Caco-2 (cell line): ENCODE data around the gene RNF166. TPM values are rescaled to one million over a fixed set of nuclear protein-coding genes. Genes with fewer than 3 reads are reported as not detected.
A peak's percentile ranks its signal among the peaks of the same experiment; 100 is the strongest.

ENCODE experiments used
- BruUV-seq: library from RNA; stranded (reverse); fragments of 400-500 nt; replicated peaks from 2 replicates; lab custom pipeline; 2021; lab: Mats Ljungman, UMichigan
- CTCF ChIA-PET: fragments of 300-600 bp; sonication (Branson Sonifier 250); formaldehyde crosslinking; loops from one replicate; lab custom pipeline; 2022; ENCODE audit warnings: antibody characterized with exemption; lab: Charles Lee
- POLR2A ChIA-PET: fragments of 300-600 bp; sonication (Branson Sonifier 250); formaldehyde crosslinking; loops from one replicate; lab custom pipeline; 2022; ENCODE audit warnings: antibody characterized with exemption; lab: Charles Lee
- DNase-seq, 2 experiments: peaks; one replicate each; pipeline versions ENCODE4 v3.0.0 to v3.0.0-alpha.2; 2020 to 2022
- H3K27me3 ChIP-seq: replicated peaks from 2 replicates; pipeline ENCODE4 v1.6.0; 2011; ENCODE audit warnings: low read length; ENCODE audit not compliant: control insufficient read depth, insufficient read depth
- H3K36me3 ChIP-seq: 2 replicates; pipeline ENCODE4 v1.5.1; 2011; ENCODE audit warnings: low read length; ENCODE audit not compliant: control insufficient read depth, insufficient read depth
- H3K4me1 ChIP-seq: fragments of 250-450 bp; sonication (Bioruptor Pico); 2 replicates; pipeline ENCODE4 v1.5.1; 2020; ENCODE audit warnings: mild to moderate bottlenecking
- H3K4me3 ChIP-seq: 2 replicates; pipeline ENCODE4 v1.5.1; 2011; ENCODE audit warnings: low read depth, mild to moderate bottlenecking, control low read depth, low read length
- H3K9me3 ChIP-seq: fragments of 250-450 bp; sonication (Bioruptor Pico); 2 replicates; pipeline ENCODE4 v1.5.1; 2020; ENCODE audit warnings: mild to moderate bottlenecking, moderate library complexity
- H3K27ac Mint-ChIP-seq: one replicate; pipeline ENCODE4 v1.8.0; 2022; ENCODE audit warnings: mixed read lengths; ENCODE audit not compliant: unreplicated experiment
- H3K27me3 Mint-ChIP-seq: one replicate; pipeline ENCODE4 v1.8.0; 2022; ENCODE audit warnings: mixed read lengths; ENCODE audit not compliant: insufficient read depth, unreplicated experiment
- H3K36me3 Mint-ChIP-seq: one replicate; pipeline ENCODE4 v1.8.0; 2022; ENCODE audit warnings: mild to moderate bottlenecking, mixed read lengths; ENCODE audit not compliant: insufficient read depth, unreplicated experiment
- H3K4me1 Mint-ChIP-seq: one replicate; pipeline ENCODE4 v1.8.0; 2022; ENCODE audit warnings: low read depth, mixed read lengths; ENCODE audit not compliant: unreplicated experiment
- H3K4me3 Mint-ChIP-seq: one replicate; pipeline ENCODE4 v1.8.0; 2022; ENCODE audit warnings: mild to moderate bottlenecking, moderate library complexity, mixed read lengths; ENCODE audit not compliant: unreplicated experiment
- H3K9me3 Mint-ChIP-seq: one replicate; pipeline ENCODE4 v1.8.0; 2022; ENCODE audit warnings: mixed read lengths; ENCODE audit not compliant: unreplicated experiment
- intact Hi-C: fragments of 100-400 bp; cut with micrococcal nuclease; formaldehyde crosslinking; loops from one replicate; pipeline ENCODE4 v1.10.0; 2022; ENCODE audit not compliant: unreplicated experiment
- total RNA-seq: library from RNA; stranded (reverse); gene quantifications from 2 replicates; pipeline ENCODE4 v1.2.3, GENCODE V29; 2022
- TF ChIP-seq, protein P1 (sequence below), 2 experiments: fragments of 200-600 bp in 1 of 2; IDR thresholded peaks; 1 replicate in 1 of 2; 2 replicates in 1 of 2; pipeline versions ENCODE4 v1.5.1 to v1.8.0; 2011 to 2022; ENCODE audit warnings: antibody characterized with exemption in 1 of 2, control low read depth in 1 of 2, inconsistent platforms in 1 of 2, low read depth in 1 of 2, low read length in 1 of 2, mild to moderate bottlenecking in 1 of 2, moderate library complexity in 1 of 2; ENCODE audit not compliant: insufficient read depth in 1 of 2, severe bottlenecking in 1 of 2, unreplicated experiment in 1 of 2

RNF166 gene
- total RNA-seq, 1 experiment from 2014 or later = 37.3 TPM

DNA sequence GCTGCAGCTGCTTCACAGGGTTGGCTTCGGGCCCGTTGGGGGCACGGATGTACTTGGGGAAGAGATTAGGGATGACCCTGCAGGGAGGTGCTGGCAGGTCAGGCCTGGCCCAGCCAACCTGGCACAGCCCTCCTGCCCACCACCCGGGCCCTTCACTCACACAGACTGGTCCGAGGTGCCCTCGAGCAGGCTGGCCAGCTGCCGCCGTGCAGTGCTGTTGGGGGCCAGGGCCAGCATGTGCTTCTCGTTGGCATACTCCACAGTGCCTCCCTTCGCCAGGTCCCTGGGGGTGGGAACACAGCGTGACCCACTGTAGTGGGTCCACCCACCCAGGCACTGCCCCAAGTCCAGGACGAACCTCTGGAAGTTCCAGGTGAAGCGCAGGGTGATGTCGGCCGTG is 10.0 kb upstream of the RNF166 start:
- Histone ChIP-seq H3K4me3 (no peak overlapping the region), H3K27me3 (no peaks in the 10 kb centered on the region), H3K4me1 (no peaks in the 10 kb centered on the region), H3K9me3 (no peaks in the 10 kb centered on the region), H3K36me3 (peaks cover 3% of the 10 kb centered on the region; the same call in 1 of the 2 replicates)
- intact Hi-C loops = no loop called here
- no TSS peak for BruUV-seq
- H3K4me3 Mint-ChIP-seq = no peak overlapping the region
- peaks cover 86% of the 10 kb centered on the region for H3K36me3 Mint-ChIP-seq
- ChIA-PET POLR2A (no interaction called here), CTCF (interaction anchor here (1.9 kb wide), 1 partner anchor 21 kb away, joined by 8 read pairs; no protein-coding TSS in a partner anchor)
- H3K27me3 Mint-ChIP-seq = no peaks in the 10 kb centered on the region
- no peaks in the 10 kb centered on the region for H3K4me1 Mint-ChIP-seq
- no peaks in the 10 kb centered on the region for H3K9me3 Mint-ChIP-seq
- no peak overlapping the region for H3K27ac Mint-ChIP-seq
- TF ChIP-seq, protein P1, sequence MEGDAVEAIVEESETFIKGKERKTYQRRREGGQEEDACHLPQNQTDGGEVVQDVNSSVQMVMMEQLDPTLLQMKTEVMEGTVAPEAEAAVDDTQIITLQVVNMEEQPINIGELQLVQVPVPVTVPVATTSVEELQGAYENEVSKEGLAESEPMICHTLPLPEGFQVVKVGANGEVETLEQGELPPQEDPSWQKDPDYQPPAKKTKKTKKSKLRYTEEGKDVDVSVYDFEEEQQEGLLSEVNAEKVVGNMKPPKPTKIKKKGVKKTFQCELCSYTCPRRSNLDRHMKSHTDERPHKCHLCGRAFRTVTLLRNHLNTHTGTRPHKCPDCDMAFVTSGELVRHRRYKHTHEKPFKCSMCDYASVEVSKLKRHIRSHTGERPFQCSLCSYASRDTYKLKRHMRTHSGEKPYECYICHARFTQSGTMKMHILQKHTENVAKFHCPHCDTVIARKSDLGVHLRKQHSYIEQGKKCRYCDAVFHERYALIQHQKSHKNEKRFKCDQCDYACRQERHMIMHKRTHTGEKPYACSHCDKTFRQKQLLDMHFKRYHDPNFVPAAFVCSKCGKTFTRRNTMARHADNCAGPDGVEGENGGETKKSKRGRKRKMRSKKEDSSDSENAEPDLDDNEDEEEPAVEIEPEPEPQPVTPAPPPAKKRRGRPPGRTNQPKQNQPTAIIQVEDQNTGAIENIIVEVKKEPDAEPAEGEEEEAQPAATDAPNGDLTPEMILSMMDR (IDR thresholded peaks at IDR 0.05; ENCODE audit: insufficient read depth in 1 of 2, low read depth in 1 of 2, low read length in 1 of 2, severe bottlenecking in 1 of 2, unreplicated experiment in 1 of 2) = no peak
- no peak for DNase-seq

DNA sequence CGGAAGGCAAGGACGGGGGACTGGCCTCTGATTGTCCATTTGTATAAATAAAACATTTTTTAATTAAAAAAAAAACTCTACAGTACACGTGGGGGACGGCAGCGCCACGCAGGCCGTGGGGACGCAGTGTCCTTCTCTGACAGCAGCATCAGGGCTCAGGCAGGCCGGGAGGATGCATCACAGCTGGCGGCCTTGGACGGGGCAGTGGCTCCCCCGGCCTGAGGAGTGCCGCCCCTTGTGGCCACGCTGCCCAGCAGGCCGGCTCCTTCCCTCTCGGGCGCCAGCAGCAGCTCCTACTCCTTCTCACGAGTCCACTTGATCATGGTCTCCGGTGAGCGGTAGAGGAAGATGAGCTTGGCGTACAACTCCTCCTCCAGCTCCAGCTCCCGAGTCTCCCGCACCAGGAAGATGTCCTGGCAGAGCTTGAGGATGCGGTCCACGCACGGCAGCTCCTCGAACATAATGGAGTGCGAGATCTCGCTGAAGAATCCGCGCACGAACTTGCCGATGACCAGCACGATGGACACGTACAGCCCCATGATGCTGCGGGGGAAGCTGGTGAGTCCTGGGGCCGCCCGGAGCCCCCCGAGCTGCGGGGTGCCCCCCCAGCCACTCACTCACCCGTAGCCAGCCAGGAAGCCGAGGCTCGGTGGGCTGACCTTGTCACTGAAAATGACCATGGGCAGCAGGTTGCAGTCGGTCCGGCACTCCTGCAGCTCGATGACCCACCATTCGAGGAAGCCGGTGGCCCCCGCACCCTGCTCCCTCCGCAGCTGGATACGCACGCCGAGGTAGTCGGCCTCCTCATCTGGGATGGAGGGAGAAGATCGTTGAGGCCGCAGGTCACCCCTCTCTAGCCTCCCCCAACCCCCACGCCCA is 9.3 kb upstream of the RNF166 start:
- H3K27me3 ChIP-seq = no peaks in the 10 kb centered on the region
- no peak overlapping the region for H3K4me3 ChIP-seq
- no peaks in the 10 kb centered on the region for H3K4me1 Mint-ChIP-seq
- ChIA-PET CTCF (interaction anchor here (0.7 to 1.9 kb wide), 2 partner anchors 10 to 22 kb away, joined by 3 to 8 read pairs; no protein-coding TSS in a partner anchor), POLR2A (no interaction called here)
- peaks cover 3% of the 10 kb centered on the region; the same call in 1 of the 2 replicates for H3K36me3 ChIP-seq
- H3K4me3 Mint-ChIP-seq = no peak overlapping the region
- H3K4me1 ChIP-seq = no peaks in the 10 kb centered on the region
- no peaks in the 10 kb centered on the region for H3K9me3 ChIP-seq
- no TSS peak for BruUV-seq
- no peak overlapping the region for H3K27ac Mint-ChIP-seq
- no peaks in the 10 kb centered on the region for H3K27me3 Mint-ChIP-seq
- no peaks in the 10 kb centered on the region for H3K9me3 Mint-ChIP-seq
- intact Hi-C loops = no loop called here
- DNase-seq = no peak
- peaks cover 85% of the 10 kb centered on the region for H3K36me3 Mint-ChIP-seq
- TF ChIP-seq, protein P1 (IDR thresholded peaks at IDR 0.05; ENCODE audit: insufficient read depth in 1 of 2, low read depth in 1 of 2, low read length in 1 of 2, severe bottlenecking in 1 of 2, unreplicated experiment in 1 of 2) = no peak

DNA sequence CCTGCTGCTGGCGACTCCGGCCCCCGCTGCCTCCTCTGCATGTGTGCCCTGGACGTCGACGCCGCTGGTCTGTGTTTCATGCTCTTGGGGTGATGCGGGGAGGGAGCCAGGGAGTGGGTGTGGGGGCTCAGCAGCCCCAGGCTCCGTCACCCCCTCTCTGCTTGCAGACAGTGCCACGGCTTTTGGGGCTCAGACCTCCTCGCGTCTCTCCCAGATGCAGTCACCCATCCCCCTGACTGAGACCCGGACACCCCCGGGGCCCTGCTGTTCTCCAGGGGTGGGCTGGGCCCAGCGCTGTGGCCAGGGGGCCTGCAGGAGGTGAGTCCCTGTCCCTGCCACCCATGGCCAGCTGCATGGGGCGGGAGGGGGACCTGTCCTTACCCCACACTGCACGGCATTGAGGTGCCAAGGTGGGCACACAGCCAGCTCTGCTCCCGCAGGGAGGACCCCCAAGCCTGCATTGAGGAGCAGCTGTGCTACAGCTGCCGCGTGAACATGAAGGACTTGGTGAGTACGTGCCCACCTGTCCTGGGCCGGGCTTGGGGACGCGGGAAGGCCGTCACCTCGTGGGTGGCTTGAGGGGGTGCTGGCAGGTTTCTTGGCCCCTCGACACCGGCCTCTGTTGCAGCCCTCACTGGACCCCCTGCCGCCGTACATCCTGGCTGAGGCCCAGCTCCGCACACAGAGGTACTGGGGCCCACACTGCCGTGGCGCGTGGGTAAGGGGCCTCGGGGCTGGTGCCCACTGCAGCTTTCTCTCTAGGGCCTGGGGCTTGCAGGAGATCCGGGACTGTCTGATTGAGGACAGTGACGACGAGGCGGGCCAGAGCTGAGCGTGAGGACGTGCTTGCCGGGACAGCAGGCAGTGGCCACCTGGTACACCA is 8.5 kb upstream of the RNF166 start:
- ChIA-PET CTCF (interaction anchor here (1.9 kb wide), 1 partner anchor 23 kb away, joined by 8 read pairs; no protein-coding TSS in a partner anchor), POLR2A (no interaction called here)
- Mint-ChIP-seq H3K4me3 (no peak overlapping the region), H3K27ac (no peak overlapping the region), H3K9me3 (no peaks in the 10 kb centered on the region), H3K4me1 (no peaks in the 10 kb centered on the region), H3K27me3 (no peaks in the 10 kb centered on the region), H3K36me3 (peaks cover 79% of the 10 kb centered on the region)
- Histone ChIP-seq H3K27me3 (no peaks in the 10 kb centered on the region), H3K4me3 (no peak overlapping the region), H3K4me1 (no peaks in the 10 kb centered on the region), H3K36me3 (peaks cover 3% of the 10 kb centered on the region; the same call in 1 of the 2 replicates), H3K9me3 (no peaks in the 10 kb centered on the region)
- intact Hi-C loops = no loop called here
- TF ChIP-seq, protein P1 (IDR thresholded peaks at IDR 0.05; ENCODE audit: insufficient read depth in 1 of 2, low read depth in 1 of 2, low read length in 1 of 2, severe bottlenecking in 1 of 2, unreplicated experiment in 1 of 2) = no peak
- DNase-seq = no peak
- TSS peak; percentile 17 for BruUV-seq
